Panc1 (cell line): Measurements from ENCODE around the gene S100A5. TPM values are rescaled to one million over a fixed set of nuclear protein-coding genes. Genes with fewer than 3 reads are reported as not detected.
A peak's percentile ranks its signal among the peaks of the same experiment; 100 is the strongest.

Experiments
- ATAC-seq: fragments of 200-7000 bp; cut with Tn5 transposase; 2 replicates; pipeline ENCODE4 v1.9.1; 2020; ENCODE audit warnings: mild to moderate bottlenecking, moderate library complexity
- BruUV-seq: library from RNA; stranded (reverse); fragments of 400-500 nt; replicated peaks from 2 replicates; lab custom pipeline; 2021; lab: Mats Ljungman, UMichigan
- CTCF ChIA-PET: fragments of 300-600 bp; sonication (Branson Sonifier 250); formaldehyde crosslinking; loops from one replicate; lab custom pipeline; 2022; ENCODE audit warnings: antibody characterized with exemption; lab: Charles Lee
- POLR2A ChIA-PET: fragments of 300-600 bp; sonication (Branson Sonifier 250); formaldehyde crosslinking; loops from one replicate; lab custom pipeline; 2022; ENCODE audit warnings: antibody characterized with exemption; lab: Charles Lee
- DNase-seq: peaks from one replicate; pipeline ENCODE4 v3.0.0-alpha.2; 2010; ENCODE audit warnings: low read depth, low spot score
- H3K27ac ChIP-seq: 2 replicates; pipeline ENCODE4 v1.5.1; 2011; ENCODE audit warnings: mild to moderate bottlenecking, low read length, inconsistent platforms
- H3K27me3 ChIP-seq: fragments of 200-500 bp; sonication (Bioruptor generic); 2 replicates; pipeline ENCODE4 v1.6.0; 2014; ENCODE audit warnings: low read length, inconsistent platforms; ENCODE audit not compliant: control insufficient read depth, insufficient read depth
- H3K36me3 ChIP-seq: fragments of 200-500 bp; sonication (Bioruptor generic); 2 replicates; pipeline ENCODE4 v1.5.1; 2014; ENCODE audit warnings: inconsistent platforms, mild to moderate bottlenecking, low read length, moderate library complexity; ENCODE audit not compliant: control insufficient read depth, insufficient read depth
- H3K4me1 ChIP-seq: 2 replicates; pipeline ENCODE4 v1.5.1; 2011; ENCODE audit warnings: inconsistent platforms, mild to moderate bottlenecking, low read length, moderate library complexity; ENCODE audit not compliant: control insufficient read depth, insufficient read depth
- H3K4me3 ChIP-seq, 2 experiments: 2 replicates each; pipeline ENCODE4 v1.5.1; 2011 to 2012; ENCODE audit warnings: low read depth in 2 of 2, low read length in 2 of 2, mild to moderate bottlenecking in 2 of 2, inconsistent platforms in 1 of 2, moderate library complexity in 1 of 2
- H3K9me3 ChIP-seq: fragments of 200-500 bp; sonication (Bioruptor generic); 2 replicates; pipeline ENCODE4 v1.5.1; 2014; ENCODE audit warnings: low read depth, mild to moderate bottlenecking, inconsistent platforms, low read length, moderate library complexity; ENCODE audit not compliant: control insufficient read depth, insufficient read depth
- CTCF ChIP-seq: fragments of 450-650 bp; IDR thresholded peaks from 2 replicates; pipeline ENCODE4 v1.5.1; 2017; ENCODE audit warnings: mild to moderate bottlenecking
- POLR2AphosphoS5 ChIP-seq: IDR thresholded peaks from 2 replicates; pipeline ENCODE4 v1.6.1; 2012; ENCODE audit warnings: mild to moderate bottlenecking, low read depth, low read length, moderate library complexity
- REST ChIP-seq, 2 experiments: IDR thresholded peaks; 2 replicates each; pipeline ENCODE4 v1.6.1; 2011 to 2012; ENCODE audit warnings: low read depth in 2 of 2, control low read depth in 1 of 2, low read length in 1 of 2, mild to moderate bottlenecking in 1 of 2, moderate library complexity in 1 of 2; ENCODE audit not compliant: insufficient read depth in 1 of 2
- SIN3A ChIP-seq: IDR thresholded peaks from 2 replicates; pipeline ENCODE4 v1.6.1; 2012; ENCODE audit warnings: low read depth, mild to moderate bottlenecking, low read length, moderate library complexity, borderline replicate concordance; ENCODE audit not compliant: insufficient read depth
- TCF7L2 ChIP-seq: IDR thresholded peaks from 2 replicates; pipeline ENCODE4 v1.6.1; 2011; ENCODE audit warnings: mild to moderate bottlenecking, low read depth, low read length, inconsistent platforms
- in situ Hi-C: cut with HindIII; loops from 2 replicates; pipeline ENCODE4 v1.10.0; 2016; ENCODE audit warnings: low sequenced_read_pairs, low pct_unique_long_range_greater_than_20kb
- intact Hi-C: fragments of 100-400 bp; cut with micrococcal nuclease; formaldehyde crosslinking; loops from one replicate; pipeline ENCODE4 v1.10.0; 2022; ENCODE audit not compliant: unreplicated experiment
- total RNA-seq: library from RNA; stranded (reverse); gene quantifications from one replicate; pipeline ENCODE4 v1.2.1, GENCODE V29; 2021; ENCODE audit not compliant: unreplicated experiment

The S100A5 gene
- total RNA-seq, 1 experiment from 2014 or later, result 0.72 TPM

DNA sequence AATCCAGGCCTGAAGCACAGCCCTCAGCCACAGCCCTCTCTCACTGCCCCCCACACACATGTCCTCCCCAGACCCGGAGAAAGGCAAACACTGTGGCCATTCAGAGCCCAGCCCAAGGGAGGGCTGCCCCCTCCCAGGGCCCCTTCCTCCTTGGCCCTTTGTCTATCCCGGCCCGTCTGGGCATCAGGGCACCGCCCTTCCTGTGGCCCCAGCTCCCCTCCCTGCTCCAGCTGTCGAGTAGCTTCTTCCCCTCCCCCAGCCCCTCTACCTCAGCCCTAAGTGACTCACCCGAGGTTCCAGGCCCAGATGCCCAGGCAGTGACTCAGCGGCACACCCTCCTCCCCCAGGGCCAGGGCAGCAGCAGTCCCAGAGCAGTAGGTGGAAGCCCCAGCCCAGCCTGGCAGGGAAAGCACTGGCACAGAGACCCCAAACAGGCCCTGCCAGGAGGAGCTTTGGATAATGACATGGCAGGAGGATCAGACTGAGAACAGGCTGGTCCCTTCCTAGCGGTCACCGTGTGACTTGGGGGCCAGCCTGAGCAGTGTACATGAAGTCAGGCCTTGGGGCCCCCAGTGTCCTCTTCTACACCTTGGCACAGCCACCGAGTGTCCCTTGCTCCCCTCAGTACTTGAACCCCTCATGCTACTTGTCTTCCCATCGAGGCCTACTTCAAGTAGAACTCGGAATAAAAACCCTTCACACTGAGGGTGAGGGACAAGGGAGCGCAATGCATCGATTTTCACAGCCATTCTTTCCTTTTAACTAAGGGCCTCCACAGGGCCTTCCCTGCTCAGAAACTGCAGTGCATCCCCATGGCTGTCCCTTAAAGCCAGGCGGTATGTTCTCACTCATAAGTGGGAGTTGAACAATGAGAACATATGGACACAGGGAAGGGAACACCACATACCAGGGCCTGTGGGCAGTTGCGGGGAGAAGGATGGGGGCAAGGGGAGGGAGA, 26.0 kb upstream of the S100A5 start:
- in situ Hi-C loops, result no loop called here
- CTCF ChIA-PET, result interaction anchor here (0.6 to 1.6 kb wide), 6 partner anchors 22 to 56 kb away, joined by 4 to 7 read pairs (median 6); partner anchors contain the start of gene S100A6

GRCh38 chr1:153565529-153566374, 25.0 kb upstream of the S100A5 start, which contains the start of gene S100A2:
Gene S100A2 (minus strand): TSS chr1:153565844. CDS start chr1:153563877, 1,967 bp downstream.
- ChIA-PET POLR2A (interaction anchor here (0.5 to 2.0 kb wide), 7 partner anchors 21 to 1585 kb away, joined by 3 to 9 read pairs (median 3); partner anchors contain the start of gene CHTOP), CTCF (interaction anchor here (0.6 to 1.6 kb wide), 6 partner anchors 21 to 55 kb away, joined by 4 to 7 read pairs (median 6); partner anchors contain the start of gene S100A6)
- intact Hi-C loops, result no loop called here
- peak; percentile 66 for ATAC-seq
- BruUV-seq, result no TSS peak
- Histone ChIP-seq H3K4me3 (no peak within 1 kb of the TSS), H3K27me3 (no peaks in the 10 kb centered on the region), H3K9me3 (no peaks in the 10 kb centered on the region), H3K4me1 (peaks cover 56% of the 10 kb centered on the region), H3K27ac (peak within 1 kb of the TSS; percentile 100), H3K36me3 (no peaks in the 10 kb centered on the region)
- DNase-seq, result peak; percentile 85
- in situ Hi-C loops, result no loop called here
- no peak for TF ChIP-seq CTCF
- no peak for TF ChIP-seq REST (IDR thresholded peaks at IDR 0.05; ENCODE audit: insufficient read depth in 1 of 2, low read depth in 2 of 2, low read length in 1 of 2)
- TF ChIP-seq POLR2AphosphoS5, result peak; percentile 26; the same call in 1 of the 2 replicates
- no peak for TF ChIP-seq TCF7L2

More for the DNA sequence above, 26.0 kb upstream of the S100A5 start:
- H3K27ac ChIP-seq, result peak overlapping the region; percentile 100
- peaks cover 56% of the 10 kb centered on the region for H3K4me1 ChIP-seq
- TSS peak; percentile 99 for BruUV-seq
- intact Hi-C loops, result no loop called here
- no peaks in the 10 kb centered on the region for H3K9me3 ChIP-seq
- H3K27me3 ChIP-seq, result no peaks in the 10 kb centered on the region
- POLR2A ChIA-PET, result interaction anchor here (0.6 to 2.0 kb wide), 4 partner anchors 22 to 71 kb away, joined by 3 to 9 read pairs (median 3); partner anchors contain the start of gene CHTOP
- no peak for TF ChIP-seq CTCF
- TF ChIP-seq SIN3A, result peak; percentile 74; the same call in 1 of the 2 replicates
- TF ChIP-seq POLR2AphosphoS5, result peak; percentile 91
- no peak for TF ChIP-seq TCF7L2
- DNase-seq, result peak; percentile 94
- peak; percentile 90 for ATAC-seq
- H3K36me3 ChIP-seq, result no peaks in the 10 kb centered on the region
- H3K4me3 ChIP-seq, result peak overlapping the region in 1 of 2 experiments; percentile 18; a peak in 1 of 4 replicates
